ENCODE results near the gene GRIN2D.

Gene GRIN2D

GRCh38 chr19:48393559-48394330, at the start of gene GRIN2D:
GRIN2D (plus strand) TSS chr19:48393668; CDS start chr19:48398393, 4,725 bp downstream.
- ChIA-PET CTCF (no interaction called here), POLR2A (ENCODE audit: low non-redundant PET) (no interaction called here)
- DNase-seq (ENCODE audit: low spot score): no peak
- TF ChIP-seq, protein P1, sequence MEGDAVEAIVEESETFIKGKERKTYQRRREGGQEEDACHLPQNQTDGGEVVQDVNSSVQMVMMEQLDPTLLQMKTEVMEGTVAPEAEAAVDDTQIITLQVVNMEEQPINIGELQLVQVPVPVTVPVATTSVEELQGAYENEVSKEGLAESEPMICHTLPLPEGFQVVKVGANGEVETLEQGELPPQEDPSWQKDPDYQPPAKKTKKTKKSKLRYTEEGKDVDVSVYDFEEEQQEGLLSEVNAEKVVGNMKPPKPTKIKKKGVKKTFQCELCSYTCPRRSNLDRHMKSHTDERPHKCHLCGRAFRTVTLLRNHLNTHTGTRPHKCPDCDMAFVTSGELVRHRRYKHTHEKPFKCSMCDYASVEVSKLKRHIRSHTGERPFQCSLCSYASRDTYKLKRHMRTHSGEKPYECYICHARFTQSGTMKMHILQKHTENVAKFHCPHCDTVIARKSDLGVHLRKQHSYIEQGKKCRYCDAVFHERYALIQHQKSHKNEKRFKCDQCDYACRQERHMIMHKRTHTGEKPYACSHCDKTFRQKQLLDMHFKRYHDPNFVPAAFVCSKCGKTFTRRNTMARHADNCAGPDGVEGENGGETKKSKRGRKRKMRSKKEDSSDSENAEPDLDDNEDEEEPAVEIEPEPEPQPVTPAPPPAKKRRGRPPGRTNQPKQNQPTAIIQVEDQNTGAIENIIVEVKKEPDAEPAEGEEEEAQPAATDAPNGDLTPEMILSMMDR (conservative IDR thresholded peaks at IDR 0.05; ENCODE audit: low read depth): no peak
- H3K27ac ChIP-seq: peak within 1 kb of the TSS; percentile 30; the same call in 1 of the 2 replicates

GRCh38 chr19:48344892-48345291, 48.6 kb upstream of the GRIN2D start:
- TF ChIP-seq, protein P1 (conservative IDR thresholded peaks at IDR 0.05; ENCODE audit: low read depth): no peak
- ChIA-PET CTCF (interaction anchor here (0.6 kb wide), 2 partner anchors 8 to 467 kb away, joined by 3 to 4 read pairs; no protein-coding TSS in a partner anchor), POLR2A (ENCODE audit: low non-redundant PET) (no interaction called here)
- DNase-seq (ENCODE audit: low spot score): no peak
- H3K27ac ChIP-seq: peak overlapping the region; percentile 32

DNA sequence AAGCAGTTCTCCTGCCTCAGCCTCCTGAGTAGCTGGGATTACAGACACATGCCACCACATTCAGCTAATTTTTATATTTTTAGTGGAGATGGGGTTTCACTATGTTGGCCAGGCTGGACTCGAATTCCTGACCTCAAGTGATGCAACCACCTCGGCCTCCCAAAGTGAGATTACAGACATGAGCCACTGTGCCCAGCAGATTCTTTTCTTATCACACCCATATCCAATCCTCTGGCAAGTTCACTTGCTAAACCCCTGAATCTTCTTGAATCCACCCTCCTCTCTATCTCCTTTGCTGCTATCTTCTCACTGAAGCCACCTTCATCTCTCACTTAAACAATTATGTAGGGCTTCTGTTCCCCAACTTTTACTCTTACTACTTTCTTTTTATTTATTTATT, 47.3 kb upstream of the GRIN2D start:
- TF ChIP-seq, protein P1 (conservative IDR thresholded peaks at IDR 0.05; ENCODE audit: low read depth): no peak
- ChIA-PET CTCF (interaction anchor here (0.6 to 1.2 kb wide), 2 partner anchors 26 to 45 kb away, joined by 3 read pairs; partner anchors contain the start of gene KDELR1), POLR2A (ENCODE audit: low non-redundant PET) (no interaction called here)
- no peak for DNase-seq (ENCODE audit: low spot score)
- H3K27ac ChIP-seq: no peak overlapping the region

DNA sequence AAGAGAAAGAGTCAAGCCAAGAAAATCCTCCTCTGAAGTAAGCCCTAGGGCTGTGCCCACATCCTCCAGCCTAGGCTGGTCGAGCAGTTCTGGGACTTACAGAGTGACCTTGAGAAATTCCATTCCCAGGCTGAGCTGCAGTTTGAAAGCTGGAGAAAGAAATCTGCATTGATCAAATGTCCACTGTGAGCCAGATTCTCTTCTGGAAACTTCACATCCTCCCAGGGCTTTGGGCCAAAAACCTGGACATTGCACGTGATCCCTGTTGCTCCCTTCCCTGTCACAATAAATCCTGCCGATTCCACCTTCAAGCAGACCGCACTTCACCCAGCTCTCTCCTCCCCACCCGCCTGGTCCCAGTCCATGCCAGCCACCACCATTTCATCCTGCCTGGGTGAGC, 45.4 kb upstream of the GRIN2D start:
- CTCF ChIA-PET: interaction anchor here (0.6 to 0.9 kb wide), 2 partner anchors 14 to 106 kb away, joined by 3 to 5 read pairs; no protein-coding TSS in a partner anchor
- POLR2A ChIA-PET (ENCODE audit: low non-redundant PET): no interaction called here
- TF ChIP-seq, protein P1 (conservative IDR thresholded peaks at IDR 0.05; ENCODE audit: low read depth): no peak
- no peak for DNase-seq (ENCODE audit: low spot score)
- peak overlapping the region; percentile 42 for H3K27ac ChIP-seq

DNA sequence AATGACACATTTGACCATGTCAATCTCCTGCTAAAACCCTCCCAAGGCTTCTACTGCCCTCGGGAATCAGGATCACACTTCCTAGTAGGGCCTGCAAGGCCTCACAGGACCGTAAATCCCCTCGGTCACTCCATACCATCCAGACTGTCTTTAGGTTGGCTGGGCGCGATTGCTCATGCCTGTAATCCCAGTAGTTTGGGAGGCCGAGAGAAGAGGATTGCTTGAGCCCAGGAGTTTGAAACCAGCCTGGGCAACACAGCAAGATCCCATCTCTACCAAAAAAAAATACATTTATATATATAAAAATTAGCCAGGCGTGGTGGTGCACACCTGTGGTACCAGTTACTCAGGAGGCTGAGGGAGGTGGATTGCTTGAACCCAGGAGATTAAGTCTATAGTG, 44.7 kb upstream of the GRIN2D start:
- CTCF ChIA-PET: no interaction called here
- no peak overlapping the region for H3K27ac ChIP-seq
- no peak for DNase-seq (ENCODE audit: low spot score)
- TF ChIP-seq, protein P1 (conservative IDR thresholded peaks at IDR 0.05; ENCODE audit: low read depth): no peak
- POLR2A ChIA-PET (ENCODE audit: low non-redundant PET): no interaction called here

DNA sequence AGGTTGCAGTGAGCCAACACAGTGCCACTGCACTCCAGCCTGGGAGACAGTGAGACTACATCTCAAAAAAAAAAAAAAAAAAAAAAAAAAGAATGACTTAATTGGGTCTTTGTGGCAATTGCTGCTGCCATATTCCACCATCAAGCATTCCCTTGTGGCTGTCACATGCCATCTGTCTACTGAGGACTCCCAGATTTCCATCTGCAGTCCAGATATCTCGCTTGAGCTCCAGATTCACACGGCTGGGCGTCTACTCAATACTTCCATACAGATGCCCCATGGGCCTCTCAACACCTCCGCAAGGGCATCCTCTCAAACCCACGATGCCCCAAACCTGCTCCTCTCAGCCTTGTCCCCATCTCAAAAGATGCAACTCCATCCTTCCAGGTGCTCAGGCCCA, 42.6 kb upstream of the GRIN2D start:
- ChIA-PET CTCF (interaction anchor here (0.6 kb wide), 2 partner anchors 24 to 960 kb away, joined by 3 to 4 read pairs; no protein-coding TSS in a partner anchor), POLR2A (ENCODE audit: low non-redundant PET) (no interaction called here)
- TF ChIP-seq, protein P1 (conservative IDR thresholded peaks at IDR 0.05; ENCODE audit: low read depth): no peak
- no peak overlapping the region for H3K27ac ChIP-seq
- DNase-seq (ENCODE audit: low spot score): no peak
